Fibroblast of mammary gland (primary cell): ENCODE measurements around the gene METTL9.

Experiments used
- DNase-seq: peaks from one replicate; pipeline ENCODE4 v3.0.0-alpha.2; 2010; ENCODE audit warnings: low read depth
- H3K4me3 ChIP-seq: 2 replicates; pipeline ENCODE4 v1.5.1; 2011; ENCODE audit warnings: low read depth, mild to moderate bottlenecking, low read length, moderate library complexity; ENCODE audit not compliant: control insufficient read depth
- CTCF ChIP-seq: conservative IDR thresholded peaks from 2 replicates; pipeline ENCODE4 v1.5.1; 2011; ENCODE audit warnings: low read depth, low read length, inconsistent platforms; ENCODE audit not compliant: control insufficient read depth, insufficient read depth

Gene METTL9

GRCh38 chr16:21589551-21589950, 9.8 kb upstream of the METTL9 start:
- TF ChIP-seq CTCF, result no peak
- no peak overlapping the region for H3K4me3 ChIP-seq
- no peak for DNase-seq

GRCh38 chr16:21590287-21590686, 9.1 kb upstream of the METTL9 start:
- TF ChIP-seq CTCF, result no peak
- no peak overlapping the region for H3K4me3 ChIP-seq
- no peak for DNase-seq

GRCh38 chr16:21590796-21591195, 8.6 kb upstream of the METTL9 start:
- no peak overlapping the region for H3K4me3 ChIP-seq
- DNase-seq, result peak; percentile 45
- no peak for TF ChIP-seq CTCF

GRCh38 chr16:21592191-21592590, 7.2 kb upstream of the METTL9 start:
- DNase-seq, result no peak
- TF ChIP-seq CTCF, result no peak

GRCh38 chr16:21593530-21594289, 5.7 kb upstream of the METTL9 start:
- DNase-seq, result no peak
- TF ChIP-seq CTCF, result no peak
- no peak overlapping the region for H3K4me3 ChIP-seq

More at GRCh38 chr16:21592191-21592590, 7.2 kb upstream of the METTL9 start:
- H3K4me3 ChIP-seq, result no peak overlapping the region

- DNase-seq, result no peak
- TF ChIP-seq CTCF, result no peak
- H3K4me3 ChIP-seq, result no peak overlapping the region
These were observed 1.8 kb upstream of the METTL9 start for GRCh38 chr16:21597561-21598030.
